Ureter (tissue), 1 donor: ENCODE measurements around the gene FAM111A. TPM values are rescaled to one million over a fixed set of nuclear protein-coding genes. Genes with fewer than 3 reads are reported as not detected.
A peak's percentile ranks its signal among the peaks of the same experiment; 100 is the strongest.

Source experiments
- DNase-seq: peaks from one replicate; pipeline ENCODE4 v3.0.0-alpha.2; 2020; ENCODE audit warnings: low spot score
- total RNA-seq: library from RNA; stranded (reverse); gene quantifications from one replicate; pipeline ENCODE4 v1.2.4, GENCODE V29; 2023
- donor health status: DM: yes; HTN: yes; CAD: no.

The FAM111A gene
- total RNA-seq, 1 donor from 2014 or later, result 42.8 TPM

DNA sequence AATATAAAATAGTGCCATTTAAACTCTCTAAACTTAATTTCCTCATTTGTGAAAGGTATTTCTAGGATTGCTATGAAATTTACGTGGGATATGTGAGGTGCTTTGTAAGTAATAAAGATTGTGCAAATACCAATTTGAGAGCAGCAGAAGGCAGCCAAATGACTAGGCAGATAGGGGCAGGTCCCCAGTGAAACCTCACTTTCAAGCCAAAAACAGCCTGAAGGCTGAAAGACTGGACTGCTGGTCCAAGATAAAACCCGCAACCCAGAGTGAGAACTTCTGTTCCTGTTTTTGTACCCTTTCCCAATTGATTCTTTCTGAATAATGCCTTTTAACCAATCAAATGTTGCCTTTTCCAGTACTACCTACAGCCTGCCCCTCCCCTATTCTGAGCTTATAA, 36.5 kb downstream of the FAM111A start:
- no peak for DNase-seq

- DNase-seq, result no peak
Observed at GRCh38 chr11:59180168-59180776, 37.6 kb downstream of the FAM111A start.

DNA sequence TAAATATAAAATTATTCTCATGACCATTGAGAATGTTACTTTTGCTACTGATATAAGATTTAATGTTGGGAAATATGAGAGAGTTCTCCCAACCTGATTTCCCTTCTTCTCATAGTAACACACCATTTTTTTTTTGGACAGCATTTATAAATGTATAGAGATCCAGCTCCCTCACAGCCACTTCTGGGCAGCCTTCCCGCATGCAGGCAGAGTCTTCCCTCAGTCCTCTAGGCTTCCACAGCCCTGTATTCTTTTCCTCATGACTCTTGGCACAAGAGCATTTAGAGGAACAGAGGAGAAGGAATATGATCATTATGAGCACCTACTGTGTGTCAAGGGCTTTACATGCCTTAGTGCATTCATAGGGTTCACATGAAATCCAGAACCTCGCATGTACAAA, 38.3 kb downstream of the FAM111A start:
- no peak for DNase-seq

DNA sequence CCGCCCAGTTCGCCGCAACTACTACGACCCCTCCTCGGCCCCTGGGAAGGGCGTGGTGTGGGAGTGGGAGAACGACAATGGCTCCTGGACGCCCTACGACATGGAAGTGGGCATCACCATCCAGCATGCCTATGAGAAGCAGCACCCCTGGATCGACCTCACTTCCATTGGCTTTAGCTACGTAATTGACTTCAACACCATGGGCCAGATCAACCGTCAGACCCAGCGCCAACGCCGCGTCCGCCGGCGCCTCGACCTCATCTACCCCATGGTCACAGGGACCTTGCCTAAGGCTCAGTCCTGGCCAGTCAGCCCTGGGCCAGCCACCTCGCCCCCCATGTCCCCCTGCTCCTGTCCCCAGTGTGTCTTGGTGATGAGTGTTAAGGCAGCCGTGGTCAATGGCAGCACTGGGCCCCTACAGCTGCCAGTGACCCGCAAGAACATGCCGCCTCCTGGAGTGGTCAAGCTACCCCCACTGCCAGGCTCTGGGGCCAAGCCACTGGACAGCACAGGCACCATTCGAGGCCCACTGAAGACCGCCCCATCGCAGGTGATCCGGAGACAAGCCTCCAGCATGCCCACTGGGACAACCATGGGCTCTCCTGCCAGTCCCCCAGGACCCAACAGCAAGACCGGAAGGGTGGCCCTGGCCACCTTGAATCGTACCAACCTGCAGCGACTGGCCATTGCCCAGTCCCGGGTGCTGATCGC, 39.2 kb downstream of the FAM111A start:
- DNase-seq, result no peak

- DNase-seq, result no peak
Observed at GRCh38 chr11:59182457-59183151, 39.9 kb downstream of the FAM111A start.

DNA sequence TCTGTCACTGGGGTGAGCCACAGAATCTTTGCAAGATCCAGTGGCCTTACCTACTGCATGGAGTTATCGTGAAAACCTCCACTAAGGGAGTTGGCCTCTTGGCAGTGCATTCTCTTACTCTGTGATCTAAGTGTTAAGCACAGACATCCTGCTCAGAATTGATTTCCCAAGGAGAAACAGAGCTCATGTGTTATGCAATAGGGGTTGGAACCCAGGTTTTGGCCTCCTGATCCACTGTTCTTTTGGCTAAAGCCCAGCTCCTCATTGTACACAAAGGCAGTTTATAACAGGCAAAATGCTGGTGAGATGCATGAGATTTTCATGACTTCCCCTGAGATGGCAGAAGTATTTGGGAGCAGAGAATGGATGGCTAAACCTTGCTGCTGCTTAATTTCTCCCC, 41.1 kb downstream of the FAM111A start:
- DNase-seq, result no peak

DNA sequence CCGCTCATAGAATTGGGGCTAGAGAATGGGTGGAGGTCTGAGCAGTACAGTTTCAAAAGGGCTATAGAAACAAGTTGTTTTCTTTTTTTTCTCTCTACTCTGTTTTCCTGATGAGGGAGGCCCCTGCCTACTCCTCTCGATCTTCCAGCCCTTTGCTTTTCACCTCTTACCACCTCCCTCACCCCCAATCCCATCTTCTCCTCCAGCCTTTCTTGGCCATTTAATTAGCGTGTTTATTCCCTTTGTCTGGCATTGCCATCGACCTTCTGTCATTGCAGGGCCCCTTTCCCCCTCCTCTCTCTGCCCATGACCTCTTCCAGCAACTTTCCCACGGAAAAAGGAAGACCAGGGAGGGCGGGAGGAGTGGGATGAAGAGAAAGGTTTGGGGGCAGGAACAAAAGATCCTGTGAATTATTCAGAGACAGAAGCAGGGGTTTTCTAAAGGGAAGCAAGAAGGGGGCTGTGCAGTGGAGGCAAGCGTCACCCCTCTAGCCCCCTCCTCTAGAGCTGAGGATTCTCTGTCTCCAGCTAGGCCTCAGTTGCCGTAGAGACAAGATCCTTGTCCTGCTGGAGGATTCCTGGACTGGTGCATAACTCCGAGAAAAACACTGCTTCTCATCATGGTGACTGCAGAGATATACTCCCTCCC, 42.2 kb downstream of the FAM111A start:
- DNase-seq, result no peak

GRCh38 chr11:59185386-59185945, 42.8 kb downstream of the FAM111A start:
- no peak for DNase-seq

GRCh38 chr11:59186130-59186594, 43.5 kb downstream of the FAM111A start:
- peak; percentile 86 for DNase-seq

DNA sequence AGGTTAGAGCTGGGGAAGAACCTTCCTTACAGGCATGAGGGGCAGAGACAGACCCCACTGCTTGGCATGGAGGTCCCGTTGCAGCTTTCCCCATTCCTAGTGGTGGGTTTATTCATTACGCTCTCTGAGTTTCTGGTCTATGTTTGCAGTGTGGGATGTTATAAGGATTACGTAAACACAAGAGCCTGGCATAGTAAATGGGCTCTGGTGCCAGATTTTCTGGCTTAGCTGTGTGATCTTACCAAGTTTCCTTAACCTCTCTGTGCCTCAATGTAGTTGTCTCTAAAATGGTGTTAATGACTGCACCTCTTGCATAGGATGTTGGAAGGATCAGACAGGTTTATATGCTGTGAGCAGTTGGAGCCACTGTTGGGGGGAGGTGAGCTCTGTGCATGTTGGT, 44.4 kb downstream of the FAM111A start:
- no peak for DNase-seq

- DNase-seq, result peak; percentile 74
Observed at GRCh38 chr11:59187587-59187986, 44.9 kb downstream of the FAM111A start.

GRCh38 chr11:59188954-59189353, 46.3 kb downstream of the FAM111A start:
- no peak for DNase-seq

DNA sequence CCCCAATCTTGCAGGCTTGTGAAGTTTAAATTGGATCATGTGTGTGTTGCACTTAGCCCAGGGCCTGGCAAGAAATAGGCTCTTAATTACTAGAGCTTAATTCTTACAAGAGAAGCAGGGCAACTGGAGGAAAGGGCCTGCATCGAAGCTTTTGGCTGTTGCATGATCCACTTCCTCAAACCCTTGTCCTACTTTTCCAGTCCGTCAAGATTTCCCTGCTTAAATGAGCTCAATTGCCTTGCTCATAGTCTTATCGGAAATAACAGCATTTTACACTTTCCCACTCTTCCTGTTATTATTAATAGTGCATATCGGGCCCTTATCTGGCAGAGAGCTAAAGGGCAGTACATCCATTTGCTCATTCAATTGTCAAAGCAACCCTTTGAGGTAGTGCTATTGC, 47.3 kb downstream of the FAM111A start:
- DNase-seq, result no peak

GRCh38 chr11:59191095-59191494, 48.4 kb downstream of the FAM111A start:
- DNase-seq, result no peak

- DNase-seq, result no peak
Observed at GRCh38 chr11:59191890-59192289, 49.2 kb downstream of the FAM111A start.

DNA sequence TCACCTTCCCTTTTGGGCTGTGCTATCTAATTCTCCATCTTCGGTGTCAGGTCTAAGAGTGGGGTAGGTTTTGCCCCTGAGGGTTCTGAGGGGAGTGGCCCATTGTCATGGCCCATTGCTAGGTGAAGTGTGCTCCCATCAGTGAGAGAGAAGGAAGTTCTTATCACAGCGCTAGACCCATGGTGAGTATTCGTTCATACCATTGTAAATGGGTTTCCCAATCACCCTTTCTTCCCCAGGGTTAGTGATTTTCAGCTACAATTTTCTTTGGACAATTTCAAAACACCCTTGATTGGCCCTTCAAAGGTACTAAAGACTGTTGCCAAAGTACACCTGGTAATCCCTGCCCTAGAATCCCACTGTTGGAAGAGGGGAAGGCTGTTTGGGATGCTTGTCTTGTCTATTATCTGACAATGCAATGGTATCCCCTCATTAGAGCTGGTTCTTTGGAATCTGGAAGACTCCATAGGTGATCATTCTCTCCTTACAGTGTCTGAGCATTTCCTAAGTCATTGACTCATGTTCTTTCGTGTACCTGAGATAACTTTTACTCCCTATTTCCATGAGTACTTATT, 49.9 kb downstream of the FAM111A start:
- DNase-seq, result no peak

DNA sequence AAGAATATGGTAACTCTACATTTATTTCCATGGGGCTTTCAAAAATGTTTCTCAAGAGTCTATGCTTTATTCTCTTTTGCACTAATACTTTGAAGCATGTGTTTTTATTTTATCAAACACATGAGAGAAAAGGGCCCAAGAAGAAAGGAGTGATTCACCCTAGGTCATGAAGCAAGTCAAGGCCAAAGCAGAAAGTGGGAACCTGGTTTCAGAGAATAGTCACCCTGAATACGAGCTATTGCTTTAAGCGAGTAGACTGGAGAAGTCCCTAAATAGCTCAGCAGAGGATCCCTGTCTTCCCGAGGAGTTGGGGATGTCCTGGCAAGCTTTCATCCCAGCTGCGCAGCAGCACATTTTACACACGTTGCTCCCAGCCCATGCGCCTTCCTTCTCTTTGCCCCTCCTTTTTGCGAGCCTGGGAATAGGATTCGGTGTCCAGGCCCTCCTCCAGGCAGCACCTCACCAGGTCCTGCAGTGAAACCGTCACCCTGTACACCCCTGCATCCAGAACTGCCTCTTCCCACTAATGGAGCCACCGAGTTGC, 51.0 kb downstream of the FAM111A start:
- no peak for DNase-seq

DNA sequence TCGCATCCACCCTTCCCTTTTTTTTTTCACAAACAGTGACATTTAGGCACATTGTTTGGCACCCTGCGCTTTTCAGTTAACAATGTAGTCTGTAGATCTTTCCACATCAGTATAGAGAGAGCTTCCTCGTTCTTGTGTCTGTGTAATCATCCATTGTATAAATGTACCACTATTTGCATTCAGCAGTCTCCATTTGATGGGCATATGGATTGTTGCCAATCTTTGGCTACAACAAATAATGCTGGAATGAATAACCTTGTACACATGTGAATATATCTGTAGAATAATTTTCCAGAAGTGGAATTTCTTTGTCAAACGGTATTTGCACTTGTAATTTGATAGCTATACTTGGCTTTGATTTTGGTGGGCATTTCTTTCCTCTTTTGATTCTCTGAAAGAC, 52.9 kb downstream of the FAM111A start:
- no peak for DNase-seq

- no peak for DNase-seq
Observed at GRCh38 chr11:59196777-59197176, 54.1 kb downstream of the FAM111A start.

DNA sequence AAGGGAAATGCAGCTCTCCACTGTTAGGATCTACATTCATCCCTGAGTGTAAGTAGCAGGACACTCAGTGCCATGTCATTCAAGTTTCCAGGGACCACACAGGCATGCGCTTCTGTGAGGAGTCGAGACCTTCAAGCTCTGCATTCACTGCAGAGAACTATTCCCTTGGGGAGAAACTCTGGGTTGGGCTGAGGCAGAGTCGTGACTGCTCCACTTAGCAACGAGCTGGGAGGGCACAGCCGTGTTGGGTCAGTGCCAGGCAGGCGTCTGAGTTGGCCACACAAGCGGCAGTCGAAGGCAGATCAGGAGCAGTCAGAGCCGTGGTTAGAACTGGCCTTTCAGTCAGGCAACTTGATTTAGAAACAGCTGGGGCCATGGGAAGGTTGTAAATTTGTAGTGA, 55.3 kb downstream of the FAM111A start:
- DNase-seq, result peak; percentile 91

DNA sequence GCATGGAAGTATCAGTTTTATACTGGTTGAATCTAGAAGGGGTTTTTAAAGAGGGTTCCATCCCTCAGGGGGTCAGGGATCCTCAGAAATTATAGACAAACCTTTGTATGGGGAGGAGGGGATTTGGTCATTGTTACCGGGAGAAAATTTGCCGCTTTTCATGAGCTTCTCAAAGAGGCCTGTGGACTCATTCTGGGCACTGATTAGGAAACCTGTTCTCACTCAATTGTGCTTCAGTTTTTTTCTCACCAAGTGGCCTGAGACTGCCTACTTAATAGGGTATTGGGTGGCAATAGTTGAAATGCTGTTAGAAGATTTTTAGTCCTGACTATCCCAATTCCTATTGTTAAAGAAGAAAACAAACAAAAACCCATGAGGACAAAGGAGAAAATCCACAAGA, 56.1 kb downstream of the FAM111A start:
- DNase-seq, result no peak
